Heart right ventricle (tissue), 16 donors: ENCODE results near the gene ATP13A1. TPM values are rescaled to one million over a fixed set of nuclear protein-coding genes. Genes with fewer than 3 reads are reported as not detected.

Experiments used
- ATAC-seq, 8 donors: fragments of 200-7000 bp; cut with Tn5 transposase; one replicate each; pipeline ENCODE4 v1.9.1; 2020; ENCODE audit warnings: mild to moderate bottlenecking in 8 of 8, moderate library complexity in 8 of 8, moderate number of reproducible peaks in 1 of 8
- DNase-seq, 2 donors: peaks; one replicate each; pipeline ENCODE4 v3.0.0-alpha.2; 2020
- H3K27ac ChIP-seq, 10 donors: fragments of 200-600 bp; sonication (generic) in 2 of 10; one replicate each; pipeline versions ENCODE4 v1.5.0 to v1.8.0; 2020 to 2022; ENCODE audit warnings: mild to moderate bottlenecking in 3 of 10
- H3K27me3 ChIP-seq, 7 donors: fragments of 200-600 bp; one replicate each; pipeline ENCODE4 v1.8.0; 2021 to 2022; ENCODE audit warnings: mild to moderate bottlenecking in 2 of 7
- H3K36me3 ChIP-seq, 9 donors: fragments of 200-600 bp; sonication (generic) in 1 of 9; one replicate each; pipeline versions ENCODE4 v1.5.0 to v1.8.0; 2020 to 2022; ENCODE audit warnings: mild to moderate bottlenecking in 2 of 9
- H3K4me1 ChIP-seq, 9 donors: fragments of 200-600 bp; sonication (generic) in 1 of 9; one replicate each; pipeline versions ENCODE4 v1.5.0 to v1.8.0; 2020 to 2022; ENCODE audit warnings: mild to moderate bottlenecking in 4 of 9
- H3K4me3 ChIP-seq, 10 donors: fragments of 200-600 bp; sonication (generic) in 2 of 10; one replicate each; pipeline versions ENCODE4 v1.5.0 to v1.8.0; 2020 to 2022; ENCODE audit warnings: mild to moderate bottlenecking in 7 of 10, moderate library complexity in 2 of 10
- H3K9me3 ChIP-seq, 11 donors: fragments of 200-600 bp in 10 of 11; sonication (generic) in 2 of 11; one replicate each; pipeline versions ENCODE4 v1.5.0 to v1.8.0; 2013 to 2022; ENCODE audit warnings: mild to moderate bottlenecking in 2 of 11, control low read depth in 1 of 11, moderate library complexity in 1 of 11
- WGBS, 2 donors: extraction: QIAGEN DNeasy Blood & Tissue Kit; methylation state at CpG; one replicate each; pipeline ENCODE4 v1.1.7; 2013; ENCODE audit warnings: inconsistent platforms in 1 of 2; 5-methylcytosine and 5-hydroxymethylcytosine counted together
- intact Hi-C, 10 donors: fragments of 100-400 bp; cut with DNase I; formaldehyde crosslinking; loops; one replicate each; pipeline versions ENCODE4 v1.11.1 to v1.14.2; 2022
- polyA plus RNA-seq, 2 donors: library from polyadenylated mRNA; stranded (reverse); fragments of 200-250 nt; gene quantifications; one replicate each; pipeline ENCODE4 v1.2.3, GENCODE V29; 2013
- total RNA-seq, 10 donors: library from RNA; stranded (reverse); fragmentation: NEBNext Ultra II Directional in 3 of 10; extraction: Animal tissue kit (Norgen Biotek cat#: 25700) in 3 of 10; gene quantifications; one replicate each; pipeline versions ENCODE4 v1.2.1 to v1.2.4, GENCODE V29; 2021 to 2023
- TF ChIP-seq, protein P1 (sequence below), 9 donors: fragments of 200-600 bp; sonication (generic) in 2 of 9; IDR thresholded peaks; one replicate each; pipeline versions ENCODE4 v1.5.0 to v1.8.0; 2021 to 2022; ENCODE audit warnings: antibody characterized with exemption in 9 of 9, mild to moderate bottlenecking in 5 of 9, moderate library complexity in 1 of 9
- donor health status: Arrhythmogenic right ventricular cardiomyopathy.
- donor health status: ischemic (EF 13 %, LVEDD 7.1; RV severe dilation, severe dysfunction).
- donor health status: healthy with polysubstance abuse.
- donor health status: DM: no; HTN: yes; CAD: no.
- donor health status: DM: no; HTN: no; CAD: no.
- donor health status: ischemic (EF 25% LVEDD 6.9; RV normal size, moderate dysfunction).
- donor health status: ischemic (EF 25% LVEDD 5.7; RV mildly dilated, moderate dysfunction).
- donor health status: healthy.
- donor health status: DM: yes; HTN: yes; CAD: no.
- donor health status: Ischemic cardiomyopathy.
- donor health status: ischemic (EF 35%, LVEDD 5.7; RV mildly dilated, moderate dysfunction).
- donor health status: nonischemic (EF 11% LVEDD 7.7; RV severe dilation, severe dysfunction).
- donor health status: DM: yes; HTN: yes; CAD: no.
- donor health status: PGD.
- donor health status: ischemic (EF 29% LVEDD 5.4; RV normal size, mild dysfunction).
- donor health status: nonischemic (EF 23%, LVEDD 6.1; RV moderate dilation, normal function).

The ATP13A1 gene
- total and polyA plus RNA-seq, 12 donors: 12.3 to 34.5 (median 18.8) TPM

DNA sequence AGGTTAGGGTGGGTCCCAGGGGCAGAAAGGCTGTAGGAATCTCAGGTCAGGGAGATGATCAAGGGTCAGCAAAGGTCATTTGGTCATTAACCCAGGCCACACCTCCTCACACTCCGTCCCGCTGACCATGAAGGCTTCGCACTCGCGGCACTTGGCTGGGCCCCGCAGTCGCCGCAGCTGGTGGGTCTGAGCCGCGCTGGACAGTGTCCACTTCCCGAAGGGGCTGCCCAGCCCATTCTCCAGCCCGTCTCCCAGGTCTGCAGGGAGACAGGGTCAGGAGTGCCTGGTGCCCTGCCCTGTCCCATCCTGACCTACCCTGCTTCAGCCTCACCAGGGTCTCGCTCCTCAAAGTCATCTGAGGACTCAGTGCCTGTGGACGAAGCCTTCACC is 28.2 kb downstream of the ATP13A1 start:
- 96 to 99% methylated on average over 14 of the region's 14 CpGs for whole genome bisulfite sequencing, 2 donors
- ATAC-seq: no peak
- intact Hi-C loops: no loop called here

GRCh38 chr19:19634516-19635312 is 28.8 kb downstream of the ATP13A1 start:
- 95 to 96% methylated on average over 36 of the region's 36 CpGs for WGBS, 2 donors
- DNase-seq: no peak
- no peak for ATAC-seq
- peaks cover 0 to 6% (median 0%) of the 10 kb centered on the region in 7 donors for H3K27me3 ChIP-seq
- TF ChIP-seq, protein P1, sequence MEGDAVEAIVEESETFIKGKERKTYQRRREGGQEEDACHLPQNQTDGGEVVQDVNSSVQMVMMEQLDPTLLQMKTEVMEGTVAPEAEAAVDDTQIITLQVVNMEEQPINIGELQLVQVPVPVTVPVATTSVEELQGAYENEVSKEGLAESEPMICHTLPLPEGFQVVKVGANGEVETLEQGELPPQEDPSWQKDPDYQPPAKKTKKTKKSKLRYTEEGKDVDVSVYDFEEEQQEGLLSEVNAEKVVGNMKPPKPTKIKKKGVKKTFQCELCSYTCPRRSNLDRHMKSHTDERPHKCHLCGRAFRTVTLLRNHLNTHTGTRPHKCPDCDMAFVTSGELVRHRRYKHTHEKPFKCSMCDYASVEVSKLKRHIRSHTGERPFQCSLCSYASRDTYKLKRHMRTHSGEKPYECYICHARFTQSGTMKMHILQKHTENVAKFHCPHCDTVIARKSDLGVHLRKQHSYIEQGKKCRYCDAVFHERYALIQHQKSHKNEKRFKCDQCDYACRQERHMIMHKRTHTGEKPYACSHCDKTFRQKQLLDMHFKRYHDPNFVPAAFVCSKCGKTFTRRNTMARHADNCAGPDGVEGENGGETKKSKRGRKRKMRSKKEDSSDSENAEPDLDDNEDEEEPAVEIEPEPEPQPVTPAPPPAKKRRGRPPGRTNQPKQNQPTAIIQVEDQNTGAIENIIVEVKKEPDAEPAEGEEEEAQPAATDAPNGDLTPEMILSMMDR (IDR thresholded peaks at IDR 0.05): no peak
- no peak overlapping the region for H3K27ac ChIP-seq
- intact Hi-C loops: no loop called here
- H3K4me1 ChIP-seq: no peaks in the 10 kb centered on the region
- H3K4me3 ChIP-seq: no peak overlapping the region
- peaks cover 0 to 99% (median 4%) of the 10 kb centered on the region in 9 donors for H3K36me3 ChIP-seq
- no peaks in the 10 kb centered on the region for H3K9me3 ChIP-seq

More for the DNA sequence above, 28.2 kb downstream of the ATP13A1 start:
- TF ChIP-seq, protein P1 (IDR thresholded peaks at IDR 0.05): no peak
- Histone ChIP-seq H3K4me3 (no peak overlapping the region), H3K4me1 (no peaks in the 10 kb centered on the region), H3K27me3 (peaks cover 0 to 6% (median 0%) of the 10 kb centered on the region in 7 donors), H3K36me3 (peaks cover 0 to 99% (median 4%) of the 10 kb centered on the region in 9 donors), H3K27ac (no peak overlapping the region), H3K9me3 (no peaks in the 10 kb centered on the region)
- no peak for DNase-seq

- Histone ChIP-seq H3K9me3 (no peaks in the 10 kb centered on the region), H3K27me3 (peaks cover 0 to 6% (median under 1%) of the 10 kb centered on the region in 7 donors), H3K27ac (no peak overlapping the region), H3K4me1 (peaks cover 0 to under 1% (median 0%) of the 10 kb centered on the region in 9 donors), H3K4me3 (no peak overlapping the region), H3K36me3 (peaks cover 0 to 97% (median 4%) of the 10 kb centered on the region in 9 donors)
- WGBS, 2 donors: 94% methylated on average over 22 of the region's 22 CpGs
- TF ChIP-seq, protein P1 (IDR thresholded peaks at IDR 0.05): no peak
- intact Hi-C loops: no loop called here
- no peak for DNase-seq
- no peak for ATAC-seq
Observed at GRCh38 chr19:19633711-19634515, 29.6 kb downstream of the ATP13A1 start.

DNA sequence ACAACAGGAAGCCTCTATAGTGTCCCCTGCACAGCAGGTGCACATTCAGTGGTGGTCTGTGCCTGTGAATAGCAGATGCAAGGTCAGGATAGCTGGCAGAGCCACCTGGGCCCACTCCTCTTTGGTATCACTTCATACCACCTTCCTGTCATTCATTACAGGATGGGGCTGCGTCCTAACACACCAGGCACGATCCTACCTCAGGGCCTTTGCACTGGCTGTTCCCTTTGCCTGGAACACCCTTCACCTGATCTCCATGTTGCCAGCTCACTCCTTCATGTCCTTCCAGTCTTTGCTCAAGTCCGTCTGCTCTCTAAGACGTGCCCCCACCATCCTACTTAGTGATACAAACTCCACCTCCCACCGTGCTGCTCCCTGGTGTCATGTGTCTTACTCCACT is 30.8 kb downstream of the ATP13A1 start:
- Histone ChIP-seq H3K27ac (no peak overlapping the region), H3K4me1 (peaks cover 0 to 13% (median 11%) of the 10 kb centered on the region in 9 donors), H3K27me3 (peaks cover 0 to 14% (median 11%) of the 10 kb centered on the region in 7 donors), H3K9me3 (no peaks in the 10 kb centered on the region), H3K36me3 (peaks cover 0 to 85% (median 4%) of the 10 kb centered on the region in 9 donors), H3K4me3 (no peak overlapping the region)
- TF ChIP-seq, protein P1 (IDR thresholded peaks at IDR 0.05): no peak
- DNase-seq (no peak), ATAC-seq (no peak)
- intact Hi-C loops: no loop called here
- 81 to 85% methylated on average over 5 of the region's 5 CpGs for WGBS, 2 donors
